Measurements from ENCODE around the gene LRRC45.

- no peak for TF ChIP-seq ZFX (IDR thresholded peaks at IDR 0.05)
- TF ChIP-seq, protein P1, sequence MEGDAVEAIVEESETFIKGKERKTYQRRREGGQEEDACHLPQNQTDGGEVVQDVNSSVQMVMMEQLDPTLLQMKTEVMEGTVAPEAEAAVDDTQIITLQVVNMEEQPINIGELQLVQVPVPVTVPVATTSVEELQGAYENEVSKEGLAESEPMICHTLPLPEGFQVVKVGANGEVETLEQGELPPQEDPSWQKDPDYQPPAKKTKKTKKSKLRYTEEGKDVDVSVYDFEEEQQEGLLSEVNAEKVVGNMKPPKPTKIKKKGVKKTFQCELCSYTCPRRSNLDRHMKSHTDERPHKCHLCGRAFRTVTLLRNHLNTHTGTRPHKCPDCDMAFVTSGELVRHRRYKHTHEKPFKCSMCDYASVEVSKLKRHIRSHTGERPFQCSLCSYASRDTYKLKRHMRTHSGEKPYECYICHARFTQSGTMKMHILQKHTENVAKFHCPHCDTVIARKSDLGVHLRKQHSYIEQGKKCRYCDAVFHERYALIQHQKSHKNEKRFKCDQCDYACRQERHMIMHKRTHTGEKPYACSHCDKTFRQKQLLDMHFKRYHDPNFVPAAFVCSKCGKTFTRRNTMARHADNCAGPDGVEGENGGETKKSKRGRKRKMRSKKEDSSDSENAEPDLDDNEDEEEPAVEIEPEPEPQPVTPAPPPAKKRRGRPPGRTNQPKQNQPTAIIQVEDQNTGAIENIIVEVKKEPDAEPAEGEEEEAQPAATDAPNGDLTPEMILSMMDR (conservative IDR thresholded peaks at IDR 0.05): no peak
Observed at GRCh38 chr17:82036634-82037091, 13.6 kb downstream of the LRRC45 start.
